Peyer's patch (tissue), 4 donors: ENCODE results near the gene ZNF786. TPM values are rescaled to one million over a fixed set of nuclear protein-coding genes. Genes with fewer than 3 reads are reported as not detected.

ENCODE experiments used
- DNase-seq, 3 donors: peaks; one replicate each; pipeline ENCODE4 v3.0.0-alpha.2; 2017 to 2019
- H3K27ac ChIP-seq, 4 donors: fragments of 200-600 bp; sonication (generic); one replicate each; pipeline ENCODE4 v1.5.1; 2016 to 2019
- H3K27me3 ChIP-seq, 2 donors: fragments of 200-600 bp; sonication (generic); one replicate each; pipeline ENCODE4 v1.5.1; 2019
- H3K36me3 ChIP-seq, 3 donors: fragments of 200-600 bp; sonication (generic); one replicate each; pipeline ENCODE4 v1.5.1; 2016 to 2019
- H3K4me1 ChIP-seq, 4 donors: fragments of 200-600 bp; sonication (generic); one replicate each; pipeline ENCODE4 v1.5.1; 2016 to 2019
- H3K4me3 ChIP-seq, 4 donors: fragments of 200-600 bp; sonication (generic); 1 replicate in 3 of 4; 2 replicates in 1 of 4; pipeline ENCODE4 v1.5.1; 2016 to 2019; ENCODE audit warnings: mild to moderate bottlenecking in 1 of 4
- H3K9me3 ChIP-seq, 4 donors: fragments of 200-600 bp; sonication (generic); one replicate each; pipeline ENCODE4 v1.5.1; 2016 to 2019; ENCODE audit warnings: mild to moderate bottlenecking in 1 of 4
- CTCF ChIP-seq, 6 experiments: fragments of 450-650 bp in 4 of 6; fragments of 200-600 bp in 2 of 6; sonication (generic) in 1 of 6; IDR thresholded peaks; one replicate each; pipeline ENCODE4 v1.5.1; 2017 to 2019; ENCODE audit warnings: antibody characterized with exemption in 6 of 6, mild to moderate bottlenecking in 3 of 6, moderate library complexity in 1 of 6
- POLR2A ChIP-seq, 2 donors: fragments of 450-650 bp; IDR thresholded peaks; one replicate each; pipeline ENCODE4 v1.5.1; 2017; ENCODE audit warnings: antibody characterized with exemption in 2 of 2, mild to moderate bottlenecking in 2 of 2, moderate library complexity in 2 of 2
- small RNA-seq, 2 donors: library from RNA; depleted of rRNA; stranded (forward); fragments of <200 nt; gene quantifications; one replicate each; pipeline ENCODE3, GENCODE V24; 2016
- total RNA-seq, 4 donors: library from RNA; depleted of rRNA; stranded (reverse); fragments of >200 nt; gene quantifications; one replicate each; pipeline ENCODE4 v1.1.0, GENCODE V29; 2016

Gene ZNF786
- total RNA-seq, 4 donors from 2014 or later, result 3.7 to 11.5 (median 7.6) TPM

- H3K36me3 ChIP-seq, result peaks cover 0 to 41% (median 0%) of the 10 kb centered on the region in 3 donors
- H3K4me1 ChIP-seq, result peaks cover 0 to 4% (median 0%) of the 10 kb centered on the region in 4 donors
- no peak overlapping the region for H3K4me3 ChIP-seq
- H3K9me3 ChIP-seq, result no peaks in the 10 kb centered on the region
- H3K27me3 ChIP-seq, result no peaks in the 10 kb centered on the region
- no peak for DNase-seq
- H3K27ac ChIP-seq, result no peak overlapping the region
- TF ChIP-seq POLR2A (IDR thresholded peaks at IDR 0.05), result no peak
- no peak for TF ChIP-seq CTCF (IDR thresholded peaks at IDR 0.05)
Observed at GRCh38 chr7:149020483-149020882, 70.0 kb downstream of the ZNF786 start.

Small RNA genes lying within 50 kb of the gene (small RNA-seq; reads per million reads assigned to genes)
- gene COX6B1P1, result 0 reads per million in 2 donors
- gene RN7SL521P, result 0.12 to 0.70 reads per million in 2 donors
- 0 reads per million in 2 donors for gene RNU6-650P

Other genes with a start within 250 kb of the ZNF786 start
- gene EZH2, start 206.4 kb downstream of the ZNF786 start, total RNA-seq, result 10 to 100 TPM in 1 of 4 donors, 1 to 10 TPM in 3; 7.4 to 30.5 (median 8.2) TPM
- 100 to 1,000 TPM in 1 of 4 donors, 10 to 100 TPM in 3; 57.1 to 100 (median 61.6) TPM for gene PDIA4, start 62.2 kb downstream of the ZNF786 start, total RNA-seq
- gene ZNF425, start 35.6 kb upstream of the ZNF786 start, total RNA-seq, result 1 to 10 TPM in 3 of 4 donors, under 1 TPM in 1; 0.88 to 2.5 (median 2.0) TPM
- gene ZNF398, start 56.7 kb upstream of the ZNF786 start, total RNA-seq, result 10 to 100 TPM; 11.9 to 34.7 (median 26.5) TPM
- gene ZNF282, start 104.8 kb upstream of the ZNF786 start, total RNA-seq, result 10 to 100 TPM; 22.8 to 37.3 (median 31.7) TPM
- 10 to 100 TPM; 19.8 to 24.9 (median 23.2) TPM for gene ZNF212, start 148.9 kb upstream of the ZNF786 start, total RNA-seq
- gene ZNF783, start 171.5 kb upstream of the ZNF786 start, total RNA-seq, result 10 to 100 TPM; 10.7 to 86.6 (median 24.9) TPM